K562 (cell line): ENCODE results near the gene RARS1. TPM values are rescaled to one million over a fixed set of nuclear protein-coding genes. Genes with fewer than 3 reads are reported as not detected.

Experiments used
- ATAC-seq: fragments of 200-7000 bp; cut with Tn5 transposase; 3 replicates; pipeline ENCODE4 v1.9.1; 2020; ENCODE audit warnings: moderate library complexity
- BruUV-seq: library from RNA; stranded (reverse); fragments of 400-500 nt; replicated peaks from 2 replicates; lab custom pipeline; 2021; lab: Mats Ljungman, UMichigan
- CTCF ChIA-PET: fragments of 300-600 bp; formaldehyde crosslinking; extraction: SDS; loops from one replicate; lab custom pipeline; 2021; ENCODE audit warnings: low intra/inter-chr PET ratio; lab: Yijun Ruan, JAX
- POLR2A ChIA-PET: fragments of 300-600, 350-650 bp; sonication (Branson Sonifier 250); formaldehyde crosslinking; extraction: SDS; loops from one replicate; lab custom pipeline; 2021; ENCODE audit warnings: antibody characterized with exemption, inconsistent platforms; lab: Yijun Ruan, JAX
- DNase-seq, 4 experiments: peaks; one replicate each; pipeline versions ENCODE4 v3.0.0 to v3.0.0-alpha.2; 2011 to 2018; ENCODE audit warnings: low spot score in 3 of 4, mixed read lengths in 3 of 4; ENCODE audit errors: extremely low read depth in 1 of 4
- FAIRE-seq: peaks from 2 replicates; lab custom pipeline; 2011; peaks lifted over from hg19 to GRCh38; lab: Jason Lieb, UNC
- H2AFZ ChIP-seq: 2 replicates; pipeline ENCODE4 v1.6.0; 2011; ENCODE audit warnings: low read depth, low read length, control low read depth, inconsistent platforms
- H3K27ac ChIP-seq: fragments of 200-600 bp; 3 replicates; pipeline ENCODE4 v1.8.0; 2011; ENCODE audit warnings: low read depth, mild to moderate bottlenecking, control low read depth, inconsistent platforms, low read length, moderate library complexity, mixed read lengths; ENCODE audit errors: extremely low read depth
- H3K27me3 ChIP-seq, 2 experiments: fragments of 300-600 bp in 1 of 2; 2 replicates in 1 of 2; 3 replicates in 1 of 2; pipeline versions ENCODE4 v1.6.0 to v1.8.0; 2011; ENCODE audit warnings: inconsistent platforms in 2 of 2, low read length in 2 of 2, mild to moderate bottlenecking in 1 of 2, mixed read lengths in 1 of 2, moderate library complexity in 1 of 2; ENCODE audit not compliant: control insufficient read depth in 2 of 2, insufficient read depth in 2 of 2
- H3K36me3 ChIP-seq: fragments of 300-600 bp; 3 replicates; pipeline ENCODE4 v1.8.0; 2011; ENCODE audit warnings: mild to moderate bottlenecking, low read length, inconsistent platforms; ENCODE audit not compliant: control insufficient read depth, insufficient read depth
- H3K4me1 ChIP-seq, 2 experiments: fragments of 200-600 bp in 1 of 2; replicated peaks in 1 of 2; 2 replicates in 1 of 2; 3 replicates in 1 of 2; pipeline versions ENCODE4 v1.5.1 to v1.8.0; 2011; ENCODE audit warnings: inconsistent platforms in 2 of 2, low read length in 2 of 2, mild to moderate bottlenecking in 1 of 2, mixed read lengths in 1 of 2, moderate library complexity in 1 of 2; ENCODE audit not compliant: control insufficient read depth in 2 of 2, insufficient read depth in 2 of 2
- H3K4me2 ChIP-seq: 2 replicates; pipeline ENCODE4 v1.6.1; 2011; ENCODE audit warnings: low read length, control low read depth, inconsistent platforms, mixed read lengths; ENCODE audit not compliant: insufficient read depth
- H3K4me3 ChIP-seq: fragments of 200-600 bp; sonication (generic), shearing (Covaris generic); 2 replicates; pipeline ENCODE4 v1.5.1; 2016; ENCODE audit warnings: control low read depth, inconsistent platforms
- H3K79me2 ChIP-seq: fragments of 200-600 bp; 3 replicates; pipeline ENCODE4 v1.8.0; 2011; ENCODE audit warnings: low read length, inconsistent platforms; ENCODE audit not compliant: control insufficient read depth, insufficient read depth
- H3K9ac ChIP-seq, 2 experiments: 2 replicates each; pipeline versions ENCODE4 v1.6.0 to v1.6.1; 2011; ENCODE audit warnings: low read depth in 2 of 2, low read length in 2 of 2, control low read depth in 1 of 2, inconsistent platforms in 1 of 2, mild to moderate bottlenecking in 1 of 2, mixed read lengths in 1 of 2; ENCODE audit not compliant: insufficient read depth in 1 of 2
- H3K9me1 ChIP-seq: one replicate; pipeline ENCODE4 v1.6.0; 2011; ENCODE audit warnings: inconsistent platforms, mild to moderate bottlenecking, low read length, moderate library complexity; ENCODE audit not compliant: control insufficient read depth, insufficient read depth
- H3K9me3 ChIP-seq: replicated peaks from 2 replicates; pipeline ENCODE4 v1.5.1; 2011; ENCODE audit warnings: low read depth, low read length, inconsistent platforms; ENCODE audit not compliant: control insufficient read depth, insufficient read depth
- H4K20me1 ChIP-seq: replicated peaks from 2 replicates; pipeline ENCODE4 v1.6.1; 2011; ENCODE audit warnings: low read length, inconsistent platforms, mixed read lengths; ENCODE audit not compliant: control insufficient read depth, insufficient read depth
- ATF1 ChIP-seq, 2 experiments: fragments of 450-650 bp in 1 of 2; IDR thresholded peaks; 2 replicates each; pipeline ENCODE4 v1.6.1; 2016; ENCODE audit warnings: missing compliant biosample characterization in 1 of 2, missing genetic modification characterization in 1 of 2
- EGR1 ChIP-seq: fragments of 450-650 bp; conservative IDR thresholded peaks from 2 replicates; pipeline ENCODE4 v1.6.1; 2017; ENCODE audit warnings: mild to moderate bottlenecking
- EP300 ChIP-seq: IDR thresholded peaks from 2 replicates; pipeline ENCODE4 v1.6.1; 2012; ENCODE audit warnings: low read length, improper control_type of control experiment
- ETV1 ChIP-seq: fragments of 450-650 bp; conservative IDR thresholded peaks from 2 replicates; pipeline ENCODE4 v1.6.1; 2016; ENCODE audit warnings: missing genetic modification characterization, control low read depth, low read depth, missing compliant biosample characterization
- FOXK2 ChIP-seq, 2 experiments: fragments of 450-650 bp; IDR thresholded peaks in 1 of 2; conservative IDR thresholded peaks in 1 of 2; 2 replicates each; pipeline ENCODE4 v1.6.1; 2016; ENCODE audit warnings: low read depth in 2 of 2, mild to moderate bottlenecking in 1 of 2
- JUND ChIP-seq, 2 experiments: IDR thresholded peaks; 2 replicates in 1 of 2; 3 replicates in 1 of 2; pipeline ENCODE4 v1.6.1; 2011; ENCODE audit warnings: borderline replicate concordance in 2 of 2, low read depth in 2 of 2, low read length in 2 of 2, improper control_type of control experiment in 1 of 2, missing biosample characterization in 1 of 2, missing genetic modification characterization in 1 of 2, missing genetic modification reagents in 1 of 2
- NRF1 ChIP-seq, 2 experiments: fragments of 450-650 bp; IDR thresholded peaks in 1 of 2; conservative IDR thresholded peaks in 1 of 2; 2 replicates each; pipeline ENCODE4 v1.6.1; 2014; ENCODE audit warnings: mild to moderate bottlenecking in 2 of 2
- POLR2AphosphoS2 ChIP-seq: IDR thresholded peaks from 2 replicates; pipeline ENCODE4 v1.6.1; 2012; ENCODE audit warnings: low read length, improper control_type of control experiment
- TCF3 ChIP-seq: sonication (generic); formaldehyde crosslinking; IDR thresholded peaks from 2 replicates; pipeline ENCODE4 v1.4.0; 2020; ENCODE audit warnings: mild to moderate bottlenecking, missing genetic modification reagents
- TEAD1 ChIP-seq, 2 experiments: fragments of 450-650 bp in 1 of 2; sonication (generic) in 1 of 2; formaldehyde crosslinking; IDR thresholded peaks; 2 replicates each; pipeline versions ENCODE4 v1.4.0 to v1.8.0; 2020 to 2022; ENCODE audit warnings: mild to moderate bottlenecking in 2 of 2, missing genetic modification reagents in 1 of 2
- ZKSCAN1 ChIP-seq: fragments of 150-350 bp; IDR thresholded peaks from 2 replicates; pipeline ENCODE4 v1.6.1; 2016; ENCODE audit warnings: low read depth, low read length
- ZNF143 ChIP-seq: sonication (generic); formaldehyde crosslinking; IDR thresholded peaks from 2 replicates; pipeline ENCODE4 v1.9.0; 2022; ENCODE audit warnings: mild to moderate bottlenecking, missing genetic modification reagents
- ZNF384 ChIP-seq: IDR thresholded peaks from 2 replicates; pipeline ENCODE4 v1.6.1; 2012; ENCODE audit warnings: low read depth, low read length, improper control_type of control experiment
- ZNF75A ChIP-seq: fragments of 450-650 bp; formaldehyde crosslinking; IDR thresholded peaks from 2 replicates; pipeline ENCODE4 v1.4.0; 2020; ENCODE audit warnings: mild to moderate bottlenecking
- WGBS: fragments of 100-300 bp; shearing (Covaris generic); methylation state at CpG from one replicate; pipeline ENCODE4 v1.1.6; 2016; ENCODE audit warnings: low coverage, mixed read lengths; ENCODE audit not compliant: insufficient coverage; ENCODE audit errors: missing lambda C conversion rate; 5-methylcytosine and 5-hydroxymethylcytosine counted together
- in situ Hi-C: fragments of 300-500 bp; cut with MboI; formaldehyde crosslinking; loops from 4 replicates; pipeline ENCODE4 v1.15.0; 2018; ENCODE audit warnings: inconsistent platforms, mixed read lengths
- intact Hi-C: fragments of 100-400 bp; cut with micrococcal nuclease; formaldehyde crosslinking; loops from 2 replicates; pipeline ENCODE4 v1.14.2; 2022
- polyA plus RNA-seq, 8 experiments: library from polyadenylated mRNA; depleted of rRNA in 4 of 8; stranded (reverse) in 5 of 8; unstranded in 3 of 8; fragments of >200 nt; fragmentation: Nextera tagmentation in 2 of 8; fragmentation: Illumina TruSeq in 1 of 8; extraction: Ambion mirVana in 2 of 8; extraction: Trizol in 1 of 8; gene quantifications; 2 replicates each; pipeline versions ENCODE4 v1.2.1 to v1.2.3, GENCODE V29; 2011 to 2014; ENCODE audit warnings: inconsistent platforms in 1 of 8, missing spikeins in 1 of 8
- total RNA-seq, 7 experiments: library from RNA; depleted of rRNA in 6 of 7; stranded (reverse); fragments of >200 nt in 6 of 7; fragmentation: Illumina TruSeq in 2 of 7; extraction: Trizol in 2 of 7; gene quantifications; 2 replicates each; pipeline versions ENCODE4 v1.2.1 to v1.2.3, GENCODE V29; 2011 to 2021; ENCODE audit warnings: low replicate concordance in 1 of 7
- TF ChIP-seq, protein P1 (sequence below): fragments of 450-650 bp; IDR thresholded peaks from 2 replicates; pipeline ENCODE4 v1.6.1; 2016
- TF ChIP-seq, protein P2 (sequence below): fragments of 250-450 bp; sonication (Bioruptor Pico); IDR thresholded peaks from 2 replicates; pipeline ENCODE4 v1.8.0; 2021; ENCODE audit warnings: mild to moderate bottlenecking, moderate library complexity
- TF ChIP-seq, protein P3 (sequence below): sonication (generic); formaldehyde crosslinking; IDR thresholded peaks from 2 replicates; pipeline ENCODE4 v1.4.0; 2020; ENCODE audit warnings: mild to moderate bottlenecking, missing genetic modification reagents

Gene RARS1
- total and polyA plus RNA-seq, 9 of the 15 experiments (the other 6 are each of a cell fraction or from before 2014, with no cell fraction given), result 109 to 196 (median 139) TPM

DNA sequence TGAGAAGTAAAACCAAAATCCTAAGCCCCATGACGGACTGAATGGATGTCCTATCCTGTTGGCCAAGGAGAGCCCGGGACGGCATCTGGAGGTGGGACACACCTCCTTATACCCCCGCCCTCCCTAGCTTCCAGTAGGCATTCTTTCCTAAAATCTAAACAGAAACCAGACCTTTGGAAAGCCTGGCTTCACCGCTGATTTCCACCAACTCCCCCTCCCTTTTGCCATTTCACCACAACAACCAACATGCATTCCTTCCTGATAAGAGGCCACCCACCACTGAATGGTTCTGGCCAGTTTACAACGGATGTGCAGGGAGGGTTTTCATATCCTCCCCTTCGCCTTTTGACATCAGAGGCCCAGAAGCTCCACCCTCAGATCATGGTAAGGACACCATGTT is 9.2 kb upstream of the RARS1 start:
- in situ Hi-C loops, result no loop called here
- intact Hi-C loops, result no loop called here
- no peaks in the 10 kb centered on the region for H3K9me1 ChIP-seq
- H3K36me3 ChIP-seq, result no peaks in the 10 kb centered on the region
- ATAC-seq (peak; percentile 85), DNase-seq (peak in 2 of 4 experiments; percentile 41 to 66), FAIRE-seq (peak; percentile 76)
- peak overlapping the region; percentile 27 for H3K4me2 ChIP-seq
- no TSS peak for BruUV-seq
- CTCF ChIA-PET, result no interaction called here
- H4K20me1 ChIP-seq, result no peaks in the 10 kb centered on the region
- H3K9ac ChIP-seq, result no peak overlapping the region
- POLR2A ChIA-PET, result interaction anchor here (0.9 to 1.1 kb wide), 2 partner anchors 8 to 10 kb away, joined by 3 to 5 read pairs; no protein-coding TSS in a partner anchor
- H3K4me3 ChIP-seq, result no peak overlapping the region
- no peaks in the 10 kb centered on the region for H3K79me2 ChIP-seq
- H3K27ac ChIP-seq, result no peak overlapping the region
- no peaks in the 10 kb centered on the region for H3K9me3 ChIP-seq
- peaks cover 5 to 12% of the 10 kb centered on the region in 2 experiments for H3K27me3 ChIP-seq
- WGBS, result 3% methylated on average over 7 of the region's 7 CpGs
- peaks cover 0 to 5% of the 10 kb centered on the region in 2 experiments; a peak in 1 of 5 replicates for H3K4me1 ChIP-seq
- peak overlapping the region; percentile 56 for H2AFZ ChIP-seq
- TF ChIP-seq NRF1 (conservative IDR thresholded peaks at IDR 0.05 in 1 of 2, IDR thresholded peaks at IDR 0.05 in 1 of 2), result 0 out of 4 replicates have a peak, but pooled peaks of 1 of the 2 experiments have one; percentile 11
- peak; percentile 12; the same call in 1 of the 2 replicates for TF ChIP-seq EP300
- 0 out of 4 replicates have a peak, but pooled peaks of 1 of the 2 experiments have one; percentile 49 for TF ChIP-seq FOXK2 (conservative IDR thresholded peaks at IDR 0.05 in 1 of 2, IDR thresholded peaks at IDR 0.05 in 1 of 2; ENCODE audit: low read depth in 2 of 2)
- no peak for TF ChIP-seq ZNF384
- peak; percentile 63; the same call in 1 of the 2 replicates for TF ChIP-seq ZKSCAN1
- TF ChIP-seq ETV1 (tag), result no peak
- TF ChIP-seq, protein P1, sequence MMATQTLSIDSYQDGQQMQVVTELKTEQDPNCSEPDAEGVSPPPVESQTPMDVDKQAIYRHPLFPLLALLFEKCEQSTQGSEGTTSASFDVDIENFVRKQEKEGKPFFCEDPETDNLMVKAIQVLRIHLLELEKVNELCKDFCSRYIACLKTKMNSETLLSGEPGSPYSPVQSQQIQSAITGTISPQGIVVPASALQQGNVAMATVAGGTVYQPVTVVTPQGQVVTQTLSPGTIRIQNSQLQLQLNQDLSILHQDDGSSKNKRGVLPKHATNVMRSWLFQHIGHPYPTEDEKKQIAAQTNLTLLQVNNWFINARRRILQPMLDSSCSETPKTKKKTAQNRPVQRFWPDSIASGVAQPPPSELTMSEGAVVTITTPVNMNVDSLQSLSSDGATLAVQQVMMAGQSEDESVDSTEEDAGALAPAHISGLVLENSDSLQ, result peak; percentile 35; the same call in 1 of the 2 replicates
- 0 out of 2 replicates have a peak, but pooled peaks have one; percentile 15 for TF ChIP-seq JUND (IDR thresholded peaks at IDR 0.05; ENCODE audit: borderline replicate concordance, low read depth, low read length)
- TF ChIP-seq JUND (tag; IDR thresholded peaks at IDR 0.05; ENCODE audit: borderline replicate concordance, low read depth, low read length), result no peak
- TF ChIP-seq EGR1, result peak; percentile 59
- TF ChIP-seq ATF1 (CRISPR knock-in tag; IDR thresholded peaks at IDR 0.05), result no peak
- TF ChIP-seq ATF1 (tag; IDR thresholded peaks at IDR 0.05), result 0 out of 2 replicates have a peak, but pooled peaks have one; percentile 11
- TF ChIP-seq, protein P2, sequence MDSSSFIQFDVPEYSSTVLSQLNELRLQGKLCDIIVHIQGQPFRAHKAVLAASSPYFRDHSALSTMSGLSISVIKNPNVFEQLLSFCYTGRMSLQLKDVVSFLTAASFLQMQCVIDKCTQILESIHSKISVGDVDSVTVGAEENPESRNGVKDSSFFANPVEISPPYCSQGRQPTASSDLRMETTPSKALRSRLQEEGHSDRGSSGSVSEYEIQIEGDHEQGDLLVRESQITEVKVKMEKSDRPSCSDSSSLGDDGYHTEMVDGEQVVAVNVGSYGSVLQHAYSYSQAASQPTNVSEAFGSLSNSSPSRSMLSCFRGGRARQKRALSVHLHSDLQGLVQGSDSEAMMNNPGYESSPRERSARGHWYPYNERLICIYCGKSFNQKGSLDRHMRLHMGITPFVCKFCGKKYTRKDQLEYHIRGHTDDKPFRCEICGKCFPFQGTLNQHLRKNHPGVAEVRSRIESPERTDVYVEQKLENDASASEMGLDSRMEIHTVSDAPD (CRISPR knock-in tag), result peak; percentile 91
- TF ChIP-seq ZNF75A (CRISPR knock-in tag), result no peak
- no peak for TF ChIP-seq POLR2AphosphoS2
- peak; percentile 27; the same call in 1 of the 2 replicates for TF ChIP-seq TCF3
- 0 out of 4 replicates have a peak, but pooled peaks of 1 of the 2 experiments have one; percentile 41 for TF ChIP-seq TEAD1 (CRISPR knock-in tag; IDR thresholded peaks at IDR 0.05)
- TF ChIP-seq, protein P3, sequence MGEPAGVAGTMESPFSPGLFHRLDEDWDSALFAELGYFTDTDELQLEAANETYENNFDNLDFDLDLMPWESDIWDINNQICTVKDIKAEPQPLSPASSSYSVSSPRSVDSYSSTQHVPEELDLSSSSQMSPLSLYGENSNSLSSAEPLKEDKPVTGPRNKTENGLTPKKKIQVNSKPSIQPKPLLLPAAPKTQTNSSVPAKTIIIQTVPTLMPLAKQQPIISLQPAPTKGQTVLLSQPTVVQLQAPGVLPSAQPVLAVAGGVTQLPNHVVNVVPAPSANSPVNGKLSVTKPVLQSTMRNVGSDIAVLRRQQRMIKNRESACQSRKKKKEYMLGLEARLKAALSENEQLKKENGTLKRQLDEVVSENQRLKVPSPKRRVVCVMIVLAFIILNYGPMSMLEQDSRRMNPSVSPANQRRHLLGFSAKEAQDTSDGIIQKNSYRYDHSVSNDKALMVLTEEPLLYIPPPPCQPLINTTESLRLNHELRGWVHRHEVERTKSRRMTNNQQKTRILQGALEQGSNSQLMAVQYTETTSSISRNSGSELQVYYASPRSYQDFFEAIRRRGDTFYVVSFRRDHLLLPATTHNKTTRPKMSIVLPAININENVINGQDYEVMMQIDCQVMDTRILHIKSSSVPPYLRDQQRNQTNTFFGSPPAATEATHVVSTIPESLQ (CRISPR knock-in tag), result no peak
- no peak for TF ChIP-seq ZNF143 (CRISPR knock-in tag)
